Measurements from ENCODE around the gene GNG13.
"Not testable (repeated sequence)": the region's sequence is repeated elsewhere in the genome, so short reads cannot be mapped to it uniquely, and the experiment has no call there.

The GNG13 gene

GRCh38 chr16:760545-761343 lies 39.8 kb downstream of the GNG13 start, which contains the start of gene MSLN:
MSLN (plus strand) TSS chr16:760734; CDS start chr16:762681, 1,947 bp downstream.
- no peak for DNase-seq (ENCODE audit: low read depth)

DNA sequence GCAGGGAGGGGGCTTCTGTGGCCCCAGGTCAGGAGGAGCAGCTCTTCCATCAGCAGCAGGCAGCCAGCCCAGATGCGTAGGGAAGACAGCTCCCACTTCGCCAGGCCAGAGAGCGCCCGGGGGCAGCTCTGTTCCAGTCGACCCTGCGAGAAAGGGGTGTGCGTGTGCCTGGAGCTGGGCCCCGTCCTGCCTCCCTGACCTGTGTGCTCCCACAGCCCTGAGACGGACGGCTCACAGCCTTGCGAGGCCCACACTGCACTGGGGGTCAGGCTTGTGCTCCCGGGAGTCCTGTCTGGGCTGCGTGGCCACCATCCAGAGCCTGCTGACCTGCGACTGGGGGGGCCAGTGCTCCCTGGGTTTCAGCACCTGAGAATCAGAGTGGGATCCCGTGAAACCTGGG lies 40.5 kb downstream of the GNG13 start:
- no peak for DNase-seq (ENCODE audit: low read depth)

DNA sequence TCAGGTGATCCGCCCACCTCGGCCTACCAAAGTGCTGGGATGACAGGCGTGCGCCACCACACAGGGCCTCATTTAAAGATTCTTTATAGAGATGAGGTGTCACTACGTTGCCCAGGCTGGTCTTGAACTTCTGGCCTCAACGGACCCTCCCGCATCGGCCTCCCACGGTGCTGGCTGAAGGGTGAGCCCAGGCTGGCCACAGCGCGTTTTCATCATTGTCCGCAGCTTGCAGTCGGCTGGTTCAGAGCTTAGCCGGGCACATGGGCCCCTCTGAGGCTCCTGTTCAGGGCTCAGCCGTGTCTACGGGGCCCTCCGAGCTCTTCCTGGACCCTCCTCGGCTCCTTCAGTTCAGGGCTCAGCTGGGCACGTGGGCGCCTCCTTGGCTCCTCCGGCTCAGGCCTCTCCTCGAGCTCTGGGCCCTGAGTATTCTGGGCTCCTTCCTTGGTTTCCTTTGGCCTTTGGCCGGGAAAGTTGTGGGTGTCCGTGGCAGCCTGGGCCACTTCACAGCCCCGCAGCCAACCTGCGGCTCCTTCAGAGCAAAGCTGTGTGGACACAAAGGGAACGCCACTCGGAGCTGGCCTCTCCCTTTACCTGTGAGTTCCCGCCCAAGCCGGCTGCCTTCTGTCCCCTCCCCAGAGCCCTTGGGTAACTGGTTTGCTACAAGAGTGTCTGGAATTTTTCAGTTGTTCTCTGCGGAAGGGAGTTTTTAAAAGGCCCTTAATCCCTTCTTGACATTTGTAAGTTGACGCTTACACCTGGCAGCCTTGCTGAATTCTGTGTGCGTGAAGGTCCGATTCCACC lies 41.2 kb downstream of the GNG13 start:
- no peak for DNase-seq (ENCODE audit: low read depth)

DNA sequence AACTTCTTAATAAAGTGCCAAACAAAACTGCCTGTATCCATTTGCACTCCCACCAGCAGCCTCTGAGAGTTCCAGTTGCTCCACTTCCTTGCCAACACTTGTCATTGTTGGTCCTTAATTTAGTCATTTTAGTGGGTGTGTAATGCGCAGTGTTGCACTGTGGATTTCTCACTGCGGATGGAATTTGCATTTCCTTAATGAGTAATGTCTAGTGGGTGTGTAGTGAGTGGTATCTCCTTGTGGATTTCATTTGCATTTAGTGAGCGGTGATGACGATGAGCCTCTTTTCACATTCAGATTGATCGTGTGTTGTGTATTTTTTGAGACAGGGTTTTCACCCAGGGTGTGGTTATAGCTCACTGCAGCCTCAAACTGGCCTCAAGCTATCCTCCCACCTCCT lies 44.1 kb downstream of the GNG13 start:
- no peak for DNase-seq (ENCODE audit: low read depth)

- DNase-seq (ENCODE audit: low read depth), result no peak
These were observed 45.9 kb downstream of the GNG13 start for GRCh38 chr16:754656-755055.

DNA sequence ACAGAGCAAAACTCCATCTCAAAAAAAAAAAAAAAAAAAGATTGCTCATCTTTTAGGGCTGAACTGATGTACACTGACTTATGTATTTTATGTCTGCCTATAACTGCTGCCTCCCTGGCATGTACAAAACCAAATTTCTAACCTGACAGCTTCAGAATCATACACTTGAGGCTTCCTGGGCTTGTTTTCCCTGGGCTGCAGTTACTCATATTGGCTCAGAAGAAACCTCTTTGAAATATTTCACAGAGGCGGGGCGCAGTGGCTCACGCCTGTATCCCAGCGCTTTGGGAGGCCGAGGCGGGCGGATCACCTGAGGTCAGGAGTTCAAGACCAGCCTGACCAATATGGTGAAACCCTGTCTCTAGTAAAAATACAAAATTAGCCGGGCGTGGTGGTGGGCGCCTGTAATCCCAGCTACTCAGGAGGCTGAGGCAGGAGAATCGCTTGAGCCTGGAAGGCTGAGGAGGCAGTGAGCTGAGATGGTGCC lies 46.4 kb downstream of the GNG13 start:
- DNase-seq (ENCODE audit: low read depth), result not testable (repeated sequence)

DNA sequence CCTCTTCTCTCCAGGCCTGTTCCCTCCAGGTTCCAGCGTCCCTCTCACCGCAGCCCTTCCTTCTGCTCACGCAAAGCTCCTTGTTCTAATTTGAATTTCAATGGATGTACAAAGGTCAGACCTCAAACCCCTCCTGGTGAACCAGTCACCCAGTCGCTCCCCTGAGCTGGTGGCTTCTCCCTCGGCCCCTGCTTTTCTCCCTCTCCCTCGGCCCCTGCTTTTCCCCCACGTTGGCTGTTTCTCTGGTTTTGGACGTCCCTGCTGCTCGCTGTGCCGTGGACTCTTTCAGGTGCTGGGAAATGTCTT lies 48.6 kb downstream of the GNG13 start:
- no peak for DNase-seq (ENCODE audit: low read depth)

DNA sequence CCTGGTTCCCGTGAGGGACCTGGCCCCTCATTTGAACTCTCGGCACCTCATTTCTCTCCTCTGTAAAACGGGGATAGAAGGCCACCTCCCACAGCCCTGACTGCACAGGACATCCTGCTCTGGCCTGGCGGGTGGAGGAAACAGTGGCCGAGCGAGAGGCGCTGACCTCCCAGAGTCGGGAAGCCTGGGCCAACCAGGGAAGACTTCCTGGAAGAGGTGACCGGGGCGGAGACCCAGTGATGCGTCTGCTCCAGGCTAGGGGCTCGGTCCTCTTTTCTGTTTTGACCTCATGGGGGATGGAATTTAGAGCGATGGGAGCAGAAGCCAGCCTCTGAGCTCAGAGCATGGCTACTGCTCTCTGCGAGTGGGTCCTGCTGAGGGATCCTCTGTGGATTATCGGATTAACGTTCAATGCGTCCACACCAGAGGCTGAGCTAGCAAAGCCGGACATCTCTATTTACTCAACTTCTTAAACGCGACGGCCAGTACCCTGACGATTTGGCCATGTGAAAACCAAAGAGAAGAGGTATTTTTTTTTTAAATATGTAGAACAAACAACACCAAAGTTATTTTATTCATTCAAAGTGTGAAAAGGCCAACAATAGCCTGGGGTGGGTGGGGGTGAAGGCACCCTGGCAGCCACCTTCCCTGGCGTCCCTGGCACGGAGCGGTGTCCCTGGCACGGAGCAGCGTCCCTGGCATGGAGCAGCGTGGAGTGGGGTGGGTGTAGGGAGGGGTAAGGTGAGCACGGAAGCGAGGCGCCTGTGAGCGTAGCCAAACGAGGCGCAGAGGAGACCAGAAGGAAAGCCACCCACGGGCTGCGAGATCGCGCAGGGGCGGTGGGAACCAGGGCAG lies 49.2 kb downstream of the GNG13 start:
- no peak for DNase-seq (ENCODE audit: low read depth)

- DNase-seq (ENCODE audit: low read depth), result no peak
These were observed 50.0 kb downstream of the GNG13 start for GRCh38 chr16:750485-750884.

DNA sequence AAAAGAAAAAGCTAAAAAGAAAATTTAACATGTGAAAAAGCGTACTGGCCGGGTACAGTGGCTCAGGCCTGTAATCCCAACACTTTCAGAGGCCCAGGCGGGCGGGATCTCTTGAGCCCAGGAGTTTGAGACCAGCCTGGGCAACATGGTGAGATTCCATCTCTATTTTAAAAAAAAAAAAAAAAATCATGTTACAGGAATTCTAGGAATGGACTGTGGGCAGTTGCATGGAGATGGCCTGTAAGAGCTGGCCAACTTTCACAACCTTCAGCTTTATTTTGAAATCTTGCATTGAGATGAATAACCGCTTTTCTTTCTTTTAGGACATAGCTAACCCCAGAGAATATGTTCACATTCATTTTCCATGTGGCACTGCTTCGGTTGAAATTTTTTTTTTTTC lies 51.5 kb downstream of the GNG13 start:
- no peak for DNase-seq (ENCODE audit: low read depth)
